Activated naive CD4-positive, alpha-beta T cell treated with anti-CD3 and anti-CD28 coated beads for 36 hours (primary cell): Measurements from ENCODE around the gene TM4SF1. TPM values are rescaled to one million over a fixed set of nuclear protein-coding genes. Genes with fewer than 3 reads are reported as not detected.

ENCODE experiments used
- CTCF ChIA-PET: fragments of 350-600 bp; sonication (Branson Sonifier 250); formaldehyde crosslinking; loops from one replicate; lab custom pipeline; 2021; ENCODE audit warnings: antibody characterized with exemption; lab: Charles Lee
- DNase-seq: peaks from one replicate; pipeline ENCODE4 v3.0.0-alpha.2; 2020
- H3K27ac Mint-ChIP-seq: one replicate; pipeline ENCODE4 v1.8.0; 2021; ENCODE audit warnings: mild to moderate bottlenecking, mixed read lengths
- H3K27me3 Mint-ChIP-seq: one replicate; pipeline ENCODE4 v1.8.0; 2021; ENCODE audit warnings: low read depth, mixed read lengths
- H3K36me3 Mint-ChIP-seq: one replicate; pipeline ENCODE4 v1.8.0; 2021; ENCODE audit warnings: low read depth, mixed read lengths
- H3K4me1 Mint-ChIP-seq: one replicate; pipeline ENCODE4 v1.8.0; 2021; ENCODE audit warnings: low read depth, mixed read lengths
- H3K4me3 Mint-ChIP-seq: one replicate; pipeline ENCODE4 v1.8.0; 2021; ENCODE audit warnings: mild to moderate bottlenecking, moderate library complexity, mixed read lengths
- H3K9me3 Mint-ChIP-seq: one replicate; pipeline ENCODE4 v1.8.0; 2021; ENCODE audit warnings: mixed read lengths
- intact Hi-C: fragments of 100-400 bp; cut with micrococcal nuclease; formaldehyde crosslinking; loops from one replicate; pipeline ENCODE4 v1.15.1; 2023
- total RNA-seq, 2 experiments: library from RNA; stranded (reverse); gene quantifications; one replicate each; pipeline ENCODE4 v1.2.3, GENCODE V29; 2021

Gene TM4SF1
- total RNA-seq, 2 experiments from 2014 or later = not detected

DNA sequence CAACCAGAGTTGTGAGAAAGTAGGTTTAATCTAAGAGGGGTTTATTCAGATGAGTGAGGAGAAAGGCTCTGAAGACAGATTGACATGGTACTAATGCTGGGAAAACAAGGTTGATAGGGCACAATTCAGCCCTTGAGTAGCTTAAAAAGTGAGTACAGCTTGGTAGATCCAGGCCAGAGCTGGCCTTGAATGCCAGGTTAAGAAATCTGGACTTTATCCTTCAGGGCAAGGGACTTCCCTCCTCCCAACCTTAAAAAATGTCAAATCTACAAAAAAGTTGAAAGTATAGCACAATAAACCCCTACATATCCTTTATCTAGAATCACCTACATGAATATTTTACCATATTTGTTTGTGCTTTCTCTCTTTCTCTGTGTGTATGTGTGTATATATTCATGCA, 51.9 kb downstream of the TM4SF1 start:
- Mint-ChIP-seq H3K4me1 (no peaks in the 10 kb centered on the region), H3K4me3 (no peak overlapping the region), H3K27ac (no peak overlapping the region), H3K36me3 (no peaks in the 10 kb centered on the region), H3K27me3 (peaks cover 6% of the 10 kb centered on the region), H3K9me3 (no peaks in the 10 kb centered on the region)
- CTCF ChIA-PET = interaction anchor here (1.7 kb wide), 1 partner anchor 10 kb away, joined by 5 read pairs; no protein-coding TSS in a partner anchor
- DNase-seq = no peak
- intact Hi-C loops = no loop called here

DNA sequence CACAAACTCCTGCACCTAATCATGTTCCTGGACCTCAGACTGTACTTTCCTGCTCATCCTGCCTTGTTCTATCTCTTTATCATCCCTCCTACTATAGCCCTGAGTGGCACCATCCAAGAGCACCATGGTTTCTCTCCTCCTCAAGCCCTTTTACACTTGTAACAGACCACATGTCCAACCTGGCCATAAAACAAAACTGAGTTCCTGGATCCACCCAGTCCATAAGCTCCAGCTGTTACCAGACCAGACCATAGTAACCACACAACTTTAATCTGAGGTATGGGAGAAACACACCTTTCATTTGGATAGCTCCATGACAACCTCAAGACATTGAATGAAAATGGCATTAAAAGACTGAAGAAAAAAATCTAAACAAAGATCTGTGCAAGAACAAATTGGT, 53.1 kb downstream of the TM4SF1 start:
- H3K36me3 Mint-ChIP-seq = no peaks in the 10 kb centered on the region
- no peaks in the 10 kb centered on the region for H3K9me3 Mint-ChIP-seq
- H3K27me3 Mint-ChIP-seq = peaks cover 6% of the 10 kb centered on the region
- CTCF ChIA-PET = interaction anchor here (1.7 kb wide), 1 partner anchor 9 kb away, joined by 5 read pairs; no protein-coding TSS in a partner anchor
- no peak overlapping the region for H3K27ac Mint-ChIP-seq
- H3K4me3 Mint-ChIP-seq = no peak overlapping the region
- no peak for DNase-seq
- intact Hi-C loops = no loop called here
- H3K4me1 Mint-ChIP-seq = no peaks in the 10 kb centered on the region

DNA sequence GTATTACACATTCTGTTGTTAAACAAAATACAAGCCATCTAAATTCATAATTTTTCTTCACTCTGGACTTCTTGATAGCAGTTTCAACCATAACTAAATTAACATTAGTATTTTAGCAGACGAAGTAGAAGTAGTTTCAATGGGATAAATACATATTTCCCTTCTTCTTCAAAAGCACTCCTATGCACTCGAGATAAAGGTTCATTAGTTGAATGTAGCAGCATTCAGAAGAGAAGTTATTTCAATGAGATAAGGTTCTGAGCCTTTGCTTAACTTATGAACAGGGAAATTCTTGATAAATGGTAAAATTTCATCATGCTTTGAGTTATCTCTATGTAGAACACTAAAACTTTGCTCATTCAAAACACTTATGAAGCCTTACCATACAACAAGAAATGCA, 55.8 kb downstream of the TM4SF1 start:
- H3K27me3 Mint-ChIP-seq = peaks cover 9% of the 10 kb centered on the region
- DNase-seq = no peak
- H3K4me3 Mint-ChIP-seq = no peak overlapping the region
- no peak overlapping the region for H3K27ac Mint-ChIP-seq
- intact Hi-C loops = no loop called here
- no peaks in the 10 kb centered on the region for H3K4me1 Mint-ChIP-seq
- no peaks in the 10 kb centered on the region for H3K9me3 Mint-ChIP-seq
- no peaks in the 10 kb centered on the region for H3K36me3 Mint-ChIP-seq
- CTCF ChIA-PET = no interaction called here

- no peaks in the 10 kb centered on the region for H3K36me3 Mint-ChIP-seq
- DNase-seq = no peak
- H3K27me3 Mint-ChIP-seq = peaks cover 9% of the 10 kb centered on the region
- no peak overlapping the region for H3K4me3 Mint-ChIP-seq
- no peaks in the 10 kb centered on the region for H3K9me3 Mint-ChIP-seq
- H3K4me1 Mint-ChIP-seq = no peaks in the 10 kb centered on the region
- CTCF ChIA-PET = no interaction called here
- intact Hi-C loops = no loop called here
- no peak overlapping the region for H3K27ac Mint-ChIP-seq
These were observed 56.3 kb downstream of the TM4SF1 start for GRCh38 chr3:149321136-149321535.

DNA sequence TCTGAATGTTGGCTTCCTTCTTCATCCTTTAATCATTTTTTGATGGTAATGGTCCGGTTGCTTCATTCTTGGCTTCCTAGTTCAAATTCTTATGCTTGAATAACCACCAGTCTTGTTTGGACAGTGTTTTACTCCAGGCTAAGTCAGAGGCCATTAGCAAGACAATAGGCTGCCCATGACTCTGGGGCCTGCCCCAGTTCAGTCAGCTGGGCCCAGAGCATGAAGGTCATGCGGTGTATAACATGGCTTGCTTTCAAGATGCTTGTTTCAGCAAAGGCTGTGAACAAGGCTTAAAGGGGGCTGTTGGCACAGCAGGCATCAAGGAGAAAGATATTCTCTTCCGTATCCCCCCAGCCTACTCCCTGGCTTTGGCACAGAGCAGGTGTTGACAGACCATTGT, 57.7 kb downstream of the TM4SF1 start:
- DNase-seq = no peak
- H3K4me3 Mint-ChIP-seq = no peak overlapping the region
- H3K9me3 Mint-ChIP-seq = no peaks in the 10 kb centered on the region
- H3K27ac Mint-ChIP-seq = no peak overlapping the region
- CTCF ChIA-PET = interaction anchor here (1.1 kb wide), 1 partner anchor 45 kb away, joined by 3 read pairs; no protein-coding TSS in a partner anchor
- H3K27me3 Mint-ChIP-seq = peaks cover 12% of the 10 kb centered on the region
- intact Hi-C loops = no loop called here
- H3K36me3 Mint-ChIP-seq = no peaks in the 10 kb centered on the region
- no peaks in the 10 kb centered on the region for H3K4me1 Mint-ChIP-seq

Other genes with a start within 250 kb of the TM4SF1 start
- gene HPS3, start 248.0 kb downstream of the TM4SF1 start, total RNA-seq = 10 to 100 TPM; 11.5 to 13.5 TPM
- gene CP, start 155.8 kb downstream of the TM4SF1 start, total RNA-seq = not detected
- not detected for gene TM4SF18, start 44.0 kb downstream of the TM4SF1 start, total RNA-seq
- gene TM4SF4, start 97.0 kb upstream of the TM4SF1 start, total RNA-seq = not detected